T-helper 2 cell treated with Interferon-gamma antibody and Interleukin-4, amounts not matched to agents 5 μg/mL and 100 μg/mL, for 36 hours (primary cell): ENCODE measurements around the gene S1PR1.

Source experiments
- DNase-seq: peaks from one replicate; pipeline ENCODE4 v3.0.0; 2021; ENCODE audit warnings: low spot score
- H3K27ac Mint-ChIP-seq: one replicate; pipeline ENCODE4 v1.8.0; 2021; ENCODE audit warnings: mild to moderate bottlenecking, mixed read lengths
- H3K27me3 Mint-ChIP-seq: one replicate; pipeline ENCODE4 v1.8.0; 2021; ENCODE audit warnings: low read depth, mixed read lengths
- H3K36me3 Mint-ChIP-seq: one replicate; pipeline ENCODE4 v1.8.0; 2021; ENCODE audit warnings: low read depth, mixed read lengths
- H3K4me1 Mint-ChIP-seq: one replicate; pipeline ENCODE4 v1.8.0; 2021; ENCODE audit warnings: low read depth, mixed read lengths
- H3K4me3 Mint-ChIP-seq: one replicate; pipeline ENCODE4 v1.8.0; 2022; ENCODE audit warnings: mild to moderate bottlenecking, moderate library complexity, mixed read lengths
- H3K9me3 Mint-ChIP-seq: one replicate; pipeline ENCODE4 v1.8.0; 2021; ENCODE audit warnings: mixed read lengths

S1PR1 gene

DNA sequence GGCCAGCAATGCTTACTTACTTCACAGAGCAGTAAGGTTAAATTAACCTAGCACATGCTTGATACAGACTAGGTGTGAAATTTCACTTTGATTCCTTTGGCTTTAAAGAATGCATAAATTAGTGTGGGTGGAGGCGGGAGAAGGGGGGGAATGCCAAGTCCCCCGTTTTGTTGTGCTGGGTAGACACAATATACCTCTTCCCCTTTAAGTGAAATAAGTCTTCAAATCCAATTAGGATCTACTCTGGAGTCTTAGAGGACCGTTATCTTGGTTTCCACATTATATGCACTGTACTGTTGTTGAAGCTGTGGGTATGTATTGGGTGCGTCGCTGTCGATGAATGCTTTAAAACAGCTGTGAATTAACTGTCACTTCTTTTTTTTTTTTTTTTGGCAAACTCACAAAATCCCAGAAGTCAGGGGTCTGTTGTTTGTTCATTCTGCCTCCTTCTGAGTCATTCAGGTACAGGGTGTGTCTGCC is 1.6 kb upstream of the S1PR1 start:
- Mint-ChIP-seq H3K27ac (peak overlapping the region; percentile 97), H3K9me3 (peaks cover 17% of the 10 kb centered on the region), H3K27me3 (no peaks in the 10 kb centered on the region), H3K4me1 (peaks cover 48% of the 10 kb centered on the region), H3K36me3 (peaks cover 72% of the 10 kb centered on the region), H3K4me3 (peak overlapping the region; percentile 97)
- peak; percentile 26 for DNase-seq

- Mint-ChIP-seq H3K9me3 (peaks cover 11% of the 10 kb centered on the region), H3K27ac (peak overlapping the region; percentile 97), H3K36me3 (peaks cover 74% of the 10 kb centered on the region), H3K4me3 (peak overlapping the region; percentile 97), H3K4me1 (peaks cover 46% of the 10 kb centered on the region), H3K27me3 (no peaks in the 10 kb centered on the region)
- DNase-seq = peak; percentile 79
Observed at GRCh38 chr1:101235696-101236515, 913 bp upstream of the S1PR1 start.

- peaks cover 46% of the 10 kb centered on the region for H3K4me1 Mint-ChIP-seq
Observed at GRCh38 chr1:101237229-101237837, 514 bp downstream of the S1PR1 start.

DNA sequence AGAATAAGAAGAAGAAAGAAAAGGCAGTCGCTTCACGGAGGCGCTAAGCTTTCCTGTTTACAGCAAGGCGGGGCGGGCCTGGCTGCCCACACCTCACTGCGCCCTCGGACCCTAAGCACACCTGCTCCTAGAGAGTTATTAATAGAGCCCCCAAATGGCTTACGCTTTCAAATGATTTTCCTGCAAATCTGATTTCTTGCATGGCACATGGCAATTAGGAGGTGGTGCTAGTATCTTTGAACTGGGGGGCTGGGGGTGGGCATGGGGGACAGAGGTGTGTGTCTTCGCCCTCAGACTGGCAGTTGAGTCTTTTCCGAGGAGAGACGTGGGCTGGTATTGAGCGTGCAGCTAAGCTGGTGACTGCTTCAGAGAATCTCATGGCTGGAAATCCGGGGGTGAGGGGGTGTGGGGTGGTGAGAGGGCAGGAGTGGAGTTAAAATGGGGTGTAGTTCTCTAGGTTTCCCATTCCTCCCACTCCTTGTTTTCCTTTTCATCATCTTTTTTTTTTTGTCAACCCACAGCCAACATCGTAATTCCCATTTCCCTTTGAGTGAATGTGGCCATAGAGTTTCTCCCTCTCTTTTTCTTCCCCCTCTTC is 1.3 kb downstream of the S1PR1 start:
- Mint-ChIP-seq H3K27ac (peak overlapping the region; percentile 97), H3K4me1 (peaks cover 46% of the 10 kb centered on the region), H3K9me3 (no peaks in the 10 kb centered on the region)

More at GRCh38 chr1:101237229-101237837, 514 bp downstream of the S1PR1 start:
- no peaks in the 10 kb centered on the region for H3K27me3 Mint-ChIP-seq
- H3K36me3 Mint-ChIP-seq = peaks cover 73% of the 10 kb centered on the region
- no peaks in the 10 kb centered on the region for H3K9me3 Mint-ChIP-seq
- DNase-seq = peak; percentile 24
- peak overlapping the region; percentile 97 for H3K4me3 Mint-ChIP-seq
- peak overlapping the region; percentile 97 for H3K27ac Mint-ChIP-seq

GRCh38 chr1:101238681-101239094 is 1.9 kb downstream of the S1PR1 start:
- H3K36me3 Mint-ChIP-seq = peaks cover 76% of the 10 kb centered on the region
- H3K4me1 Mint-ChIP-seq = peaks cover 46% of the 10 kb centered on the region
- H3K9me3 Mint-ChIP-seq = no peaks in the 10 kb centered on the region
- peak; percentile 85 for DNase-seq
- peak overlapping the region; percentile 97 for H3K4me3 Mint-ChIP-seq
- no peaks in the 10 kb centered on the region for H3K27me3 Mint-ChIP-seq
- H3K27ac Mint-ChIP-seq = peak overlapping the region; percentile 97

More for the DNA sequence above, 1.3 kb downstream of the S1PR1 start:
- H3K27me3 Mint-ChIP-seq = no peaks in the 10 kb centered on the region
- H3K36me3 Mint-ChIP-seq = peaks cover 73% of the 10 kb centered on the region
- peak overlapping the region; percentile 97 for H3K4me3 Mint-ChIP-seq
- peak; percentile 62 for DNase-seq

- H3K36me3 Mint-ChIP-seq = peaks cover 80% of the 10 kb centered on the region
- no peaks in the 10 kb centered on the region for H3K9me3 Mint-ChIP-seq
- H3K27ac Mint-ChIP-seq = peak overlapping the region; percentile 97
- peak overlapping the region; percentile 97 for H3K4me3 Mint-ChIP-seq
- no peaks in the 10 kb centered on the region for H3K27me3 Mint-ChIP-seq
- peak; percentile 76 for DNase-seq
- H3K4me1 Mint-ChIP-seq = peaks cover 44% of the 10 kb centered on the region
Observed at GRCh38 chr1:101239095-101240040, 2.5 kb downstream of the S1PR1 start.

- Mint-ChIP-seq H3K9me3 (no peaks in the 10 kb centered on the region), H3K4me1 (peaks cover 37% of the 10 kb centered on the region), H3K27ac (peak overlapping the region; percentile 97), H3K4me3 (peak overlapping the region; percentile 97), H3K36me3 (peaks cover 83% of the 10 kb centered on the region), H3K27me3 (no peaks in the 10 kb centered on the region)
- no peak for DNase-seq
Observed at GRCh38 chr1:101240041-101240430, 3.2 kb downstream of the S1PR1 start.

DNA sequence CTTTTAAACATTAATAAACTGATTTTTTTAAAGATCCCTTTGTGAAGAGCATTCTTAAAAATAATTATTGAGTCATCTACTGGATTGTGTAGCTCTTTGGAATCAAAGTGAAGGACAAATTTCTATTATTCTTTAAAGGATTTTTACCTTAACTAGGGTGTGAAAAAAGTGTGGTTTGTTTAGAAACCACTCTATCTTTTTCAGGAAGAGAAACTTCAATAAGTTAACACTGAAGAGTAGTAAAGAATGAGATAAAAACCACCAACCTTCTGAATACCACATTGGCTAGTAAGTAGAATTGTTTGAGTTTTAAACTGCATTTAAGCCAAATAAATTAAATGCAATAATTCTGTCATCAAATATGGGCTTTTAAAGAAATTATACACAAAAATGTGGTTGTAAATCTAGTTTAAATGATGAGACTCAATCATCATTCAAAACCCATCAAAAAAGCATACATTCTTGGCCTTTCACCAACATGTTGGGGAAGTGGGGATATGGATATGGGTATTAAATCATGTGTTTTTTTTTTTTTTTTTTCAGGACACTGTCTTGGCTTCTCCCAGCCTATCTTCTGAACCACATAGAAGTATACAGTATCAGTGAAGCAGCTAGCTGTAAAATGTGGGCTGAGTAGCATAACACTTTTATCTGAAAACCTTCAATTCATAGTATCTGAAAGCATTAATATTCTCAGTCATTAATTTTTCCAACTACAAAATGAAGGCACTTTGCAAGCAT is 4.8 kb downstream of the S1PR1 start:
- Mint-ChIP-seq H3K27ac (peak overlapping the region; percentile 43), H3K36me3 (peaks cover 76% of the 10 kb centered on the region), H3K9me3 (no peaks in the 10 kb centered on the region), H3K27me3 (no peaks in the 10 kb centered on the region), H3K4me3 (peak overlapping the region; percentile 75), H3K4me1 (peaks cover 33% of the 10 kb centered on the region)
- no peak for DNase-seq

DNA sequence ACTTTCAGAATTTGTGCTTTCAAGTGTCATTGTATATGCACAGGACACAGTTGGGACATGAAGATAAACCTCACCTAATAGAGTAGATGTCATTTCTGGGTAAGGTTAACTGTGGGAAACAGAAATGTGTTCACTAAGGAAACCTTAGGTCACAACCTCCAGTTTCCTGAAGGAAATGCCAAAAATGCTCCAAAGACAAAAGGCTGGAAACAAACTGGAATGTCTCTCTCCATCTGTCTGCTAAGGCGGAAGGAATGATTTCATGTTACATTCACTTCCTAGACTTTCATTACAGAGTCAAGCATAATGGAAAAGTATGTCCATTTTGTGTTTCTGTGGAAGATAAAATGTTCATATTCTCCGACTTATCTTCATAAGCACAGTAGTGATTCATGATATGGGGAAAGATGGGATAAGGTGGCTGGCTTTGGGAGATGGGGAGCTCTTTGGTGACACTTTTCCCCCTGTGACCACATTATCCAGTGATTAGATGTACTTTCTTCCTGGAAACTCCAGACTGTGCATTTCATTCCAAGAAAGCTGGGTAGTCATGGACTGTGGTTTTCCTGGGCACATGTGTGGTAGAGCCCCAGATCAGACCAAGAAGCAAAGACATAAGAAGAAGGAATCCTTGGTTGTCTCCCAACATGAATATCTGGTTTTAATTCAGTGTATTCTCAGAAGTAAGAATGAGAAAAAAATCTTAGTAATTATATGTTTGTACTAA is 5.7 kb downstream of the S1PR1 start:
- Mint-ChIP-seq H3K4me3 (peak overlapping the region; percentile 75), H3K4me1 (peaks cover 37% of the 10 kb centered on the region), H3K9me3 (no peaks in the 10 kb centered on the region), H3K27ac (peak overlapping the region; percentile 32), H3K36me3 (peaks cover 70% of the 10 kb centered on the region), H3K27me3 (no peaks in the 10 kb centered on the region)
- DNase-seq = no peak

- DNase-seq = no peak
- H3K4me1 Mint-ChIP-seq = peaks cover 42% of the 10 kb centered on the region
- peaks cover 59% of the 10 kb centered on the region for H3K36me3 Mint-ChIP-seq
- no peaks in the 10 kb centered on the region for H3K9me3 Mint-ChIP-seq
- no peak overlapping the region for H3K4me3 Mint-ChIP-seq
- H3K27me3 Mint-ChIP-seq = no peaks in the 10 kb centered on the region
- H3K27ac Mint-ChIP-seq = peak overlapping the region; percentile 53
Observed at GRCh38 chr1:101243751-101244150, 6.9 kb downstream of the S1PR1 start.

- no peak overlapping the region for H3K4me3 Mint-ChIP-seq
- no peaks in the 10 kb centered on the region for H3K27me3 Mint-ChIP-seq
- H3K9me3 Mint-ChIP-seq = no peaks in the 10 kb centered on the region
- H3K4me1 Mint-ChIP-seq = peaks cover 37% of the 10 kb centered on the region
- no peak for DNase-seq
- H3K27ac Mint-ChIP-seq = no peak overlapping the region
- H3K36me3 Mint-ChIP-seq = peaks cover 48% of the 10 kb centered on the region
Observed at GRCh38 chr1:101244842-101245241, 8.0 kb downstream of the S1PR1 start.

GRCh38 chr1:101245246-101245927 is 8.6 kb downstream of the S1PR1 start:
- Mint-ChIP-seq H3K27me3 (no peaks in the 10 kb centered on the region), H3K4me3 (no peak overlapping the region), H3K4me1 (peaks cover 33% of the 10 kb centered on the region), H3K27ac (no peak overlapping the region), H3K36me3 (peaks cover 42% of the 10 kb centered on the region), H3K9me3 (no peaks in the 10 kb centered on the region)
- DNase-seq = no peak
